Pancreas (tissue), 10 donors: Measurements from ENCODE around the gene PLK5. TPM values are rescaled to one million over a fixed set of nuclear protein-coding genes. Genes with fewer than 3 reads are reported as not detected.
A peak's percentile ranks its signal among the peaks of the same experiment; 100 is the strongest.
"Not testable (repeated sequence)": the region's sequence is repeated elsewhere in the genome, so short reads cannot be mapped to it uniquely, and the experiment has no call there.

Source experiments
- ATAC-seq, 4 donors: fragments of 200-7000 bp; cut with Tn5 transposase; one replicate each; pipeline versions ENCODE4 v1.8.0 to v1.9.1; 2020; ENCODE audit warnings: mild to moderate bottlenecking in 4 of 4, moderate library complexity in 4 of 4
- DNase-seq, 6 donors: peaks; one replicate each; pipeline ENCODE4 v3.0.0-alpha.2; 2020
- FAIRE-seq: peaks from 2 replicates; lab custom pipeline; 2012; peaks lifted over from hg19 to GRCh38; lab: Jason Lieb, UNC
- H3K27ac ChIP-seq, 4 donors: fragments of 200-600 bp; sonication (generic); 1 replicate in 3 of 4; 2 replicates in 1 of 4; pipeline versions ENCODE4 v1.5.0 to v1.8.0; 2020
- H3K27me3 ChIP-seq, 4 donors: fragments of 200-600 bp; one replicate each; pipeline ENCODE4 v1.8.0; 2021
- H3K36me3 ChIP-seq, 3 donors: fragments of 200-600 bp; sonication (generic) in 1 of 3; one replicate each; pipeline versions ENCODE4 v1.5.0 to v1.8.0; 2020 to 2021
- H3K4me1 ChIP-seq, 3 donors: fragments of 200-600 bp; one replicate each; pipeline ENCODE4 v1.8.0; 2021
- H3K4me3 ChIP-seq, 4 donors: fragments of 200-600 bp; sonication (generic) in 2 of 4; one replicate each; pipeline versions ENCODE4 v1.5.0 to v1.8.0; 2020 to 2021
- H3K9me3 ChIP-seq, 4 donors: fragments of 200-600 bp; one replicate each; pipeline ENCODE4 v1.8.0; 2021
- CTCF ChIP-seq, 4 donors: fragments of 200-600 bp; sonication (generic) in 3 of 4; IDR thresholded peaks; one replicate each; pipeline versions ENCODE4 v1.5.0 to v1.8.0; 2021; ENCODE audit warnings: antibody characterized with exemption in 4 of 4
- WGBS, 2 donors: extraction: QIAGEN DNeasy Blood & Tissue Kit; methylation state at CpG; one replicate each; pipeline ENCODE4 v1.1.7; 2013; 5-methylcytosine and 5-hydroxymethylcytosine counted together
- intact Hi-C, 3 donors: fragments of 100-400 bp; cut with DNase I; formaldehyde crosslinking; loops; one replicate each; pipeline versions ENCODE4 v1.11.1 to v1.14.2; 2022
- polyA plus RNA-seq, 2 donors: library from polyadenylated mRNA; stranded (reverse); fragments of 200-250 nt; gene quantifications; one replicate each; pipeline ENCODE4 v1.2.3, GENCODE V29; 2013
- total RNA-seq, 6 donors: library from RNA; stranded (reverse); fragmentation: NEBNext Ultra II Directional in 4 of 6; extraction: Animal tissue kit (Norgen Biotek cat#: 25700) in 4 of 6; gene quantifications; one replicate each; pipeline versions ENCODE4 v1.2.1 to v1.2.4, GENCODE V29; 2021 to 2023
- donor health status: healthy with polysubstance abuse.
- donor health status: DM: no; HTN: no; CAD: no; lungs with moderate emphysema.
- donor health status: DM: no; HTN: no; CAD: no.
- donor health status: control.
- donor health status: control.
- donor health status: Bipolar disorder and iron deficiency.
- donor health status: DM: yes; HTN: yes; CAD: no.
- donor health status: DM: no; HTN: no; CAD: no.
- donor health status: DM: no; HTN: no; CAD: no.
- donor health status: DM: yes; HTN: yes; CAD: no.

Gene PLK5
- total and polyA plus RNA-seq, 8 donors: 0.11 to 0.23 TPM; not detected in 6

GRCh38 chr19:1495799-1496713 is 27.8 kb upstream of the PLK5 start:
- H3K27ac ChIP-seq: no peak overlapping the region
- no peaks in the 10 kb centered on the region for H3K9me3 ChIP-seq
- H3K27me3 ChIP-seq: no peaks in the 10 kb centered on the region
- peak in 1 of 4 donors; percentile 27 for ATAC-seq
- no peaks in the 10 kb centered on the region for H3K36me3 ChIP-seq
- intact Hi-C loops: no loop called here
- no peak for TF ChIP-seq CTCF (IDR thresholded peaks at IDR 0.05)
- WGBS, 2 donors: 71 to 74% methylated on average over 38 to 40 of the region's 40 CpGs
- DNase-seq: peak in 1 of 6 donors; percentile 47
- peaks cover 0 to 21% (median 7%) of the 10 kb centered on the region in 3 donors for H3K4me1 ChIP-seq
- H3K4me3 ChIP-seq: no peak overlapping the region
- FAIRE-seq: no peak

- Histone ChIP-seq H3K4me1 (peaks cover 0 to 17% (median 0%) of the 10 kb centered on the region in 3 donors), H3K27ac (no peak overlapping the region), H3K4me3 (no peak overlapping the region), H3K9me3 (no peaks in the 10 kb centered on the region), H3K36me3 (no peaks in the 10 kb centered on the region), H3K27me3 (no peaks in the 10 kb centered on the region)
- 74 to 75% methylated on average over 32 to 39 of the region's 39 CpGs for WGBS, 2 donors
- ATAC-seq (no peak), FAIRE-seq (no peak), DNase-seq (peak in 1 of 6 donors; percentile 76)
- intact Hi-C loops: no loop called here
- no peak for TF ChIP-seq CTCF (IDR thresholded peaks at IDR 0.05)
These were observed 26.9 kb upstream of the PLK5 start for GRCh38 chr19:1496714-1497577.

GRCh38 chr19:1497578-1498235 is 26.2 kb upstream of the PLK5 start:
- intact Hi-C loops: no loop called here
- no peak for FAIRE-seq
- H3K9me3 ChIP-seq: no peaks in the 10 kb centered on the region
- H3K4me1 ChIP-seq: peaks cover 0 to 10% (median 0%) of the 10 kb centered on the region in 3 donors
- no peaks in the 10 kb centered on the region for H3K36me3 ChIP-seq
- no peak for ATAC-seq
- no peak for DNase-seq
- TF ChIP-seq CTCF (IDR thresholded peaks at IDR 0.05): no peak
- 88 to 95% methylated on average over 25 of the region's 25 CpGs for WGBS, 2 donors
- H3K4me3 ChIP-seq: no peak overlapping the region
- no peak overlapping the region for H3K27ac ChIP-seq
- no peaks in the 10 kb centered on the region for H3K27me3 ChIP-seq

- intact Hi-C loops, H3K27ac ChIP-seq, H3K4me3 ChIP-seq, DNase-seq, H3K36me3 ChIP-seq, H3K27me3 ChIP-seq, ATAC-seq, FAIRE-seq, H3K9me3 ChIP-seq: not testable (repeated sequence)
- peaks cover 0 to 11% (median 0%) of the 10 kb centered on the region in 3 donors for H3K4me1 ChIP-seq
- WGBS, 2 donors: 78 to 82% methylated on average over 8 to 32 of the region's 34 CpGs
These were observed 24.6 kb upstream of the PLK5 start for GRCh38 chr19:1499231-1499630.

GRCh38 chr19:1501200-1501595 is 22.7 kb upstream of the PLK5 start:
- Histone ChIP-seq H3K4me1 (peaks cover 0 to 11% (median 0%) of the 10 kb centered on the region in 3 donors), H3K4me3 (no peak overlapping the region), H3K36me3 (no peaks in the 10 kb centered on the region), H3K9me3 (no peaks in the 10 kb centered on the region), H3K27ac (peak overlapping the region; percentile 26 to 57 (median 40)), H3K27me3 (no peaks in the 10 kb centered on the region)
- DNase-seq: peak in 3 of 6 donors; percentile 53 to 72 (median 57)
- no peak for TF ChIP-seq CTCF (IDR thresholded peaks at IDR 0.05)
- FAIRE-seq: no peak
- ATAC-seq: peak; percentile 47 to 89 (median 68)
- intact Hi-C loops: no loop called here
- 9 to 10% methylated on average over 9 of the region's 9 CpGs for WGBS, 2 donors
